ENCODE results near the gene SNRPA.
"Not testable (repeated sequence)": the region's sequence is repeated elsewhere in the genome, so short reads cannot be mapped to it uniquely, and the experiment has no call there.

The SNRPA gene

DNA sequence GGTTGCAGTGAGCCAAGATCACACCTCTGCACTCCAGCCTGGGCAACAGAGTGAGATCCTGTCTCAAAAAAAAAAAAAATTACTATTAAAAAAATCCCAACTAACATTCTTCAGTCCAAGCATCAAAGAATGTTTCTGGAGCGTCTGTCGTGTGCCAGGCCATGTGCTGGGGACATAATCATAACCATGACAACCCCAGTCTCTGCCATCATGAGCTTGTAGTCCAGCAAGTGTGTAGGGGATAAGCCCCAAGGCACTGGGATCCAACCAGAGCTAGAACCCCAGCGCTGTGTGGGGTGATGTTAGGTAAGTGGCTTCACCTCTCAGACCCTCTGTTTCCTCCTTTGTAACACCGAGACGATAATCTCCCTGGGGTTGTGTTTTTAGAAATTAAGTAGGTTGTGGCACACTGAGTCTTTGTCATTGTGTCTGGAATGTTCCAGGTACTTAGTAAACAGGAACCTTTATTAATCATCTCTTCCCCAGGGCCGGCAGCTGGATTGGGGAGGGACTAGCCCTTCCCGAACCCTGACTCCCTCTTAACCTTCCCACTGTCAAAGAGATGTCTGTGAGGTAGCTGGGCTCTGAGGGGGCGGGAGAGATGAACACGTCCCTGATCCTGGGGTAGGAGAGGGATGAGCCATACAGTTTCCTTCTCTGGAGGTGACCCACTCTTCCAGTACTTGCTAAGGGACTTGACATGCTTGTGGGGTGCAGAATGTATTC lies 28.9 kb upstream of the SNRPA start:
- DNase-seq: no peak

DNA sequence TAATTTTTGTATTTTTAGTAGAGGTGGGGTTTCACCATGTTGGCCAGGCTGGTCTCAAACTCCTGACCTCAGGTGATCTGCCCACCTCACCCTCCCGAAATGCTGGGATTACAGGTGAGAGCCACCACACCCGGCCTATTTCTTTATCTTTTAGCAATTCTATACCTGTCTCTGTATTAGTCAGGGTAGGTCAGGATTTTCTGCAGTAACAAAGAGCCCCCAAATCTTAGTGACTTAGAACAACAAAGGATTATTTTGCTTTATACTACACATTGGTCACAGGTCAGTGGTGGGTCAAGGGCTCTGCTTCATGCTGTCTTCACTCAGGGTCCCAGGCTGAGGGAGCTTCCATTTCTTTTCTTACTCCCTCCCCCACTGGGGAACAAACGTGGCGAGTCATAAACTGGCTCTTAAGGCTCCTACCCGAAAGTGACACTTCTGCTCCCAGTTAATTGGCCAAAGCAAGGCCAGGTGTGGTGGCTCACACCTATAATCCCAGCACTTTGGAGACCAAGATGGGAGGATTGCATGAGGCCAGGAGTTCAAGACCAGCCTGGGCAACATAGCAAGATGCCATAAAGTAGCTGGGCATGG lies 27.2 kb upstream of the SNRPA start:
- DNase-seq: no peak

DNA sequence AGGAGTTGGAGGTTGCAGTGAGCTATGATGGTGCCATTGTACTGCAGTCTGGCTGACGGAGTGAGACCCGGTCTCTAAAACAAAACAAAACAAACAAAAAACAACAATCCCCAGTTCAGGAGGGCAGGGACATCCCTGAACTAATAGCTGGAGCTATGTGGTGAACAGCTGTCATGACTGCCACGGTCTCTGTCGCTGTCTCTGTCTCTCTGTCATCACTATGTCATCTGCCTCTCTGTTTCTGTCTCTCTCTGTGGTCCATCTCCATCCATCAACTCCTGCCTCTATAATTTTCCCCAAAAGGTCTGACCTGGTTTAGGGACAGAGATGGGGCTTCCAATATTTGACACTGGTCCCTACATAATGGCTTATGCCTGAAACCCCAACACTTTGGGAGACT lies 26.7 kb upstream of the SNRPA start:
- no peak for DNase-seq

DNA sequence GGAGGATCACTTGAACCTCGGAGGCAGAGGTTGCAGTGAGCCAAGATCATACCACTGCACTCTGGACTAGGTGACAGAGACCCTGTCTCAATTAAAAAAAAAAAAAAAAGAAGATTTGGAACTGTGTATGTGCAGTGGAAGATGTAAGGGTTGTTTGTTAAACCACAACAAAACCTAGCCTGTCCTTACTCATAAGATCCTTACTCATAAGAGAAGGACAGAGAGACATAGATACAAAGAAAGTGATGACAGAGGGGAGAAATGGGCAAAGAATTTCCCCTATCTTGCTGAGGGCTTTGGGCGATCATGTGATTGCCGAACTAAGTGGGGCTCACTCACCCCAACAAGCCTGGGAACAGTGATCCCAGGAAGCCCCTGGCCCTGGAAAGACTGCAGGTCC lies 26.1 kb upstream of the SNRPA start:
- DNase-seq: no peak

DNA sequence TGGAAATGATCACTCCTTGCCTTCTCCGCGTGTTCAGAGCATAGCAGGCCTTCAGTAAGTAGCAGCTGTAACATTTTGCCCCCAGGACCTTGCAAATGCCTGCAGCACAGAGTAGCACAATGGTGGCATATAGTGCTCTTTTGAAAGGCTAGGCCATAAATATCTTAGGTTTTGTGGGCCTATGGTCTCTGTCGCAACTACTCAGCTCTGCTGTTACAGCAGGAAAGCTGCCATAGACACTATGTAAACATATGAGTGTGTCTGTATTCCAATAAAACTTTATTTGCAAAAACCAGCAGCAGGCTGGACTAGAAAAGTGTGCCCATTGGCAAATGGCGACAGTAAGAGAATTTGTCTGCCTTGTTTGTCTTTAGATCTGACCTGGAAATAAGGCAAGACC lies 24.7 kb upstream of the SNRPA start:
- DNase-seq: no peak

DNA sequence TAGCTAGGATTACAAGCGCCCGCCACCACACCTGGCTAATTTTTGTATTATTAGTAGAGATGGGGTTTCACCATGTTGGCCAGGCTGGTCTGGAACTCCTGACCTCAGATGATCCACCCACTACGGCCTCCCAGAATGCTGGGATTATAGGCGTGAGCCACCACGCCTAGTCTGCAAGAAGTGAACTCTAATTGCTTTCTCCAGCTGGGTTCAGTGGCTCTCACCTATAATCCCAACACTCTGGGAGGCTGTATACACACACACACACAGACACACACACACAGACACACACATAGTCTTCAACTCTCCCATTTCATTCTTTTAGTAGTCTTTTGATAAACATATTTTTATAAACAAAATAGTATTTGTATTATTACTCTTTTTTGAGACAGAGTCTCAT lies 20.9 kb upstream of the SNRPA start:
- not testable (repeated sequence) for DNase-seq

DNA sequence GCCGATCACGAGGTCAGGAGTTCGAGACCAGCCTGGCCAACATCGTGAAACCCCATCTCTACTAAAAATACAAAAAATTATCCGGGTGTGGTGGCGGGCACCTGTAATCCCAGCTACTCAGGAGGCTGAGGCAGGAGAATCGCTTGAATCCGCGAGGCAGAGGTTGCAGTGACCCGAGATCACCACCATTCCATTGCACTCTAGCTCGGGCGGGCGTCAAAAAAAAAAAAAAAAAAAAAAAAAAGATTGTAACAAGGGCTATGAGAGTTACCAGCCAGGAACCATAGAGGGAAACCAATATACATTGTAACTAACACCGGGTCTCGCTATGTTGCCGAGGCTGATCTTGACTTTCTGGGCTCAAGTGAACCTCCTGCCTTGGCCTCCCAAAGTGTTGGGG lies 18.7 kb upstream of the SNRPA start:
- not testable (repeated sequence) for DNase-seq

- DNase-seq: no peak
Observed at GRCh38 chr19:40733149-40733548, 17.9 kb upstream of the SNRPA start.

DNA sequence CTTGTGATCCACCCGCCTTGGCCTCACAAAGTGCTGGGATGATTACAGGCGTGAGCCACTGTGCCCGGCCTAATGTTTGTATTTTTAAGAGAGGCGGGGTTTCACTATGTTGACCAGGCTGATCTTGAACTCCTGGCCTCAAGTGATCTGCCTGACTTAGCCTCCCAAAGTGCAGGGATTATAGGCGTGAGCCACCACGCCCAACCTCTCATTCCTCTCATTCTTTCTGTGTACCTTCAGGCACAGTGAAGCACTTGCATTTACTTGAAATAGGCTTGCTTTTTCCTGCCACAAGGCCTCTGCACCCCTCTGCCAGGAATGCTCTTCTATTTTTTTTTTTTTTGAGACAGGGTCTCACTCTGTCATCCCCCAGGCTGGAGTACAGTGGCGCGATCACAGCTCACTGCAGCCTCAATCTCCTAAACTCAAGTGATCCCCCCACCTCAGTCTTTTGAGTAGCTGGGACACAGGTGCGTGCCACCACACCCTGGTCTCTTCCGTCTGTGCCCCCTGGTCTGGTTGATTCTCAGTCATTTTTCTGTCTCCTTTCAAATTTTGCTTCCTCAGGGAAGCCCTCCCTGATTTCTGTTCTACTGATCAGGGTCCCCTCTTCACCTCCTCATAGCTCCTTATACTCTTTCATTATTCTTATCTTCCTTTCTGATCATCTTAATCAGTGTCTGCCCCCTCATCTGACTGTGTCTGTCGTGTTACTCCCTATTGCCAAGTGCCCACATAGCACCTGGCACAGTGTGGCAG lies 15.8 kb upstream of the SNRPA start:
- no peak for DNase-seq

DNA sequence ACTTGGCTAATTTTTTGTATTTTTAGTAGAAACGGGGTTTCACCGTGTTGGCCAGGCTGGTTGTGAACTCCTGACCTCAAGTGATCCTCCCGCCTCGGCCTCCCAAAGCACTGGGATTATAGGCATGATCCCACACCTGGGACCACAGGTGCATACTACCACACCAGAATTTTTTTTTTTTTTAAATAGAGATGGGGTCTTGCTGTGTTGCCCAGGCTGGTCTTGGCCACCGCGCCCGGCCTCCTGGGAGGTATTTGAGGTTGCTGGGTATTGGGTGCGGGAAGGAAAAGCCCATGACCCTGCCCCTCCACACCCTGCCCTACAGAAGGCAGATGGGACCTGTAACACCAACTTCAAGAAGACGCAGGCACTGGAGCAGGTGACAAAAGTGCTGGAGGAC lies 14.3 kb upstream of the SNRPA start:
- no peak for DNase-seq

- DNase-seq: no peak
Observed at GRCh38 chr19:40737102-40737644, 13.8 kb upstream of the SNRPA start.

GRCh38 chr19:40739030-40739839 lies 11.8 kb upstream of the SNRPA start:
- no peak for DNase-seq

- DNase-seq: no peak
Observed at GRCh38 chr19:40739871-40740703, 10.9 kb upstream of the SNRPA start.

DNA sequence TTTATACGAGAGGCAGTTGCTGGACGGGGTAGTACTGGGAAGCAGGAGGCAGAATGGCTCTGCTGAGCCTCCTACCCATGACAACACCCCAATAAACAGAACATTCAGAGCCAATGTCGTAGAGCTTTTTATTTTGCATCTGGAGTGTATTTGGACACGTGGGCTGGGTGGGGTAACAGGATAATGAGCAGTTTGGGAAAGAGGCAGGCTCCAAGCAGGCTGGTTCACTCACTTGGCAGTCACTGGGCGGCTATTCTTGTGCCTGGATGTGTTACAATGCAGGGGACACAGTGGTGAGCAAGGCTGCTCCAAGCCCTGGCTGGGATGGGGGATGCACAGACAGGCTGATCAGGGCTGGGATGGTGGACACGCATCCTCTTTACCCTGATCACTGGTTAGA lies 10.3 kb upstream of the SNRPA start:
- DNase-seq: no peak

DNA sequence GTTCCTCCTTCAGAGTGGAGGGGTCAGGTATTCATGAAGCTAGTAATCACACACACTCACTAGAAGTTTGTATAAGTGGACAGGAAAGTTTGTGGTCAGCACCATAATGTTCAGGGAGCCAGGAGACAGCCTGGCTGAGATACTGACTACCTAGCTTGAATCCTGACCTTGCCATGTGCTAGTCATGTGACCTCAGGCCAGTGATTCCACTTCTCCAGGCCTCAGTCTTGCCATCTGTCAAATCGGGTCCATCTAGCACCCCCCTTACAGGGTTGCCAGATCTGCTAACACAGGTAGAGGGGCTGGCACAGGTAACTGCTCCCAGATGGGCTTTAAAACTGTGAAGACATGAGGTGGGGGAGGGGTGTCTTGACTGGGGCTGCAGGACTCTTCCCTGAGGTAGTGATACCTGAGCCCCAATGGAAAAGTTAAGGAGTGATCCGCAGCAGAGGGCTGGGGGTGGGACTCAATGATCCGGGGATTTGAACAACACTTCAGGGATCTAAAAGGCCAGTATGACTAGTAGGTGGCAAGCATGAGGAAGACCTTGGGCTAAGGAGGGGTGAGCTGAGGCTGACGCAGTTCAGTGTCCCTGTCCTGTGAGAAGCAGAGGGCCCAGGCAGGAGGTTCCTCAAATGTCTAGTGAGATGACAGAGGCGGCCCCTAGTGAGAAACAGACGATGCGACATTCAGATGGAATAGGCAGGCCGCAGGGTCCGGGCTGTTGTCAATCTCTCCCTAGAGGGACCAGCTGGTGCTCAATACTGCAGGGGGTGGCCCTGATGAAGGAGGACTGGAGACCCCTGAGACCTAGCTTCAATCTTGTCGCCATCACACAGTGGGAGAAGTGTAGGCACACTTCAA lies 9.2 kb upstream of the SNRPA start:
- DNase-seq: no peak

DNA sequence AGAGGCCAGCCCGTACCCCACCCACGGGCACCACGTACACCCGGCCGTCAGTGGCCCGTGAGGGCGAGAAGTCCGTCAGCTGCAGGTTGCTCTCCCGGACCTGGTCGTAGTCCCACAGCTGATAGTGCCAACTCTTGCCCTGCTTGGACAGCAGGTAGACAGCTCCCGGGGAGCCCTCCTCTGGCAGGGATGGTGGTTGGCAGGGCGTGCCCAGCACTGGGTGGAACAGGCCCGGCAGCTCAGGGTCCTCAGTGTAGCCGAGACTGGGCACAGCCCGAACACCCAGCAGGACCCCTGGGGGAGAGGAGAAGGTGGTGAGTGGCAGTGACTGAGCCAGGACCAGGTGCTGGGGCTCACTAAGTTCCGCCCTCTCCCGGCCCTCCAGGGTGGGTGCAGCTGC lies 8.5 kb upstream of the SNRPA start:
- DNase-seq: no peak

- no peak for DNase-seq
Observed at GRCh38 chr19:40742886-40743285, 8.1 kb upstream of the SNRPA start.

DNA sequence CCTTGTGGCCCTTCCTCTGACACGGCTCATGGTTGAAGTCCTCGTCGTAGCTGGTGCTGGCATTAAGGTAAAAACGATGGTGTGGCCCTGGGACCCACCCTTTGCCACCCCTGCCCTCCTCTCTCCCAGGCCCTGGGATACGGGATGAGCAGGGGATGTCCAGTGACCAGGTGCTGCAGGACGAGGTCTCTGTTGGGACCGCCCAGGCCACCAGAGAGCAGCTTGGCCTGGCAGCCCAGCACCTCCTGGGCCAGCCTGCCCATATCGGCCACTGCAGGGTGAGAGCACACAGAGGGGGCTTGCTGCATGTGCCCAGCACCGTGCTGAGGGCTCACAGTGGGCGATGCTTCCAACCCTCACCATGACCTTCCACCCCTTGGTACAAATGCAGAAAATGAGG lies 7.1 kb upstream of the SNRPA start:
- DNase-seq: no peak

- DNase-seq: no peak
Observed at GRCh38 chr19:40744554-40745401, 6.2 kb upstream of the SNRPA start.

DNA sequence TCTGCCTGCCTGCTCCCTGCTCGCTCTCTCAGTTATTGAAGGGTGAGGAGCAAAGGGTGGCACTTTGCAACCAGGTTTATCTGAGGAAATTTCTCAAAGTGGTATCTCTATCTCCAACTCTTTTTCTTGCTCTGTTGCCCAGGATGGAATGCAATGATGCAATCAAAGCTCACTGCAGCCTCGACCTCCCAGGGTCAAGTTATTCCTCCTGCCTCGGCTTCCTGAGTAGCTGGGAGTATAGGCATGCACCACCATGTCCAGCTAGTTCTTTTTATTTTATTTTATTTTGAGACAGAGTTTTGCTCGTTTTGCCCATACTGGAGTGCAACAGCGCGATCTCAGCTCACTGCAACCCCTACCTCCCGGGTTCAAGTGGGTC lies 5.6 kb upstream of the SNRPA start:
- no peak for DNase-seq
